ENCODE data around the gene TSPEAR.
"Not testable (repeated sequence)": the region's sequence is repeated elsewhere in the genome, so short reads cannot be mapped to it uniquely, and the experiment has no call there.

The TSPEAR gene

DNA sequence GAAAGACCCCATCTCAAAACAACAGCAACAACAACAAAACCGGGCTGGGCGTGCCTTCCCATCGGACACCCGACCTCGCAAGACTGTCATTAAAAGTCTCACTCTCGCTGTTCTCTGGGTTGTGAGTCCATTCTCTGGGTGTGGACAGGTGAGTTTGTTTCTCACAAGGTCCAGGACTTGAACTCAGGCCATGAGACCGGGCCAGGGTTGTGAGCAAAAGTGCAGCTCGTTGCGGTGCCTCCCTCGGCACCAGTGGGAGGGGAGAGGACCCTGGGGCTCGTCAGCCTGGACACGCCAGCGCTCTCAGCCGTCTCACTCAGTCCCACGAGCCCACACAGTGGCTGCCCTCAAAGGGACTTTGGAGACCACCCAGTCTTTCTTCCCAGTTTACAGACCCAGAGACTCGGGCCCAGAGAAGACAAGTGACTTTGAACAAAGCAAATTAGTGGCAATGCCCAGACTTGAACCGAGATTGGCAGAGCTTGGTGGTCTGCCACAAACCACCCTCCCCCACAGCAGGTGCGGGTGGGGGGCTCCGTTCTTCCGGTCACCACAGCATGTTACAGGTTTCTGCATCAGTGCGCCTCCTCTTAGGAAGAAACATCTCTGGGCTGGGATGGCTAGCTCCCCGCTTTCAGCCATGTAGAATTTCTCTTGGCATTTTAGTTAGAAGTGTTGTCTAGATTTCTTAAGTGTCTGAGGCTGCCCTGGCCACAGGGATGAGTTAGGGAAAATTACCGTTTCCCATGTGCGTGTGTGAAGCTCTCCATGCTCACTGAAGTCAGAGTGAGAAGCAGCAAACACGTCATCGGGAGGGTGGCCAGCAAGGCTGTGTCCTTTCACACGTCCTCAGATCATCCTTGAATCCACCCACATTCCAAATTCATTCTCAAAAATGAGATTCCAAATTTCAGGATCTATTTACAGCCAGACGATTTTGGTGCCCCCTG, 227.8 kb downstream of the TSPEAR start:
- H3K9me3 Mint-ChIP-seq = no peaks in the 10 kb centered on the region
- peak overlapping the region; percentile 30 for H3K27ac Mint-ChIP-seq
- peaks cover 21% of the 10 kb centered on the region for H3K4me1 Mint-ChIP-seq
- H3K36me3 Mint-ChIP-seq = no peaks in the 10 kb centered on the region
- H3K27me3 Mint-ChIP-seq = no peaks in the 10 kb centered on the region
- no peak overlapping the region for H3K4me3 Mint-ChIP-seq

DNA sequence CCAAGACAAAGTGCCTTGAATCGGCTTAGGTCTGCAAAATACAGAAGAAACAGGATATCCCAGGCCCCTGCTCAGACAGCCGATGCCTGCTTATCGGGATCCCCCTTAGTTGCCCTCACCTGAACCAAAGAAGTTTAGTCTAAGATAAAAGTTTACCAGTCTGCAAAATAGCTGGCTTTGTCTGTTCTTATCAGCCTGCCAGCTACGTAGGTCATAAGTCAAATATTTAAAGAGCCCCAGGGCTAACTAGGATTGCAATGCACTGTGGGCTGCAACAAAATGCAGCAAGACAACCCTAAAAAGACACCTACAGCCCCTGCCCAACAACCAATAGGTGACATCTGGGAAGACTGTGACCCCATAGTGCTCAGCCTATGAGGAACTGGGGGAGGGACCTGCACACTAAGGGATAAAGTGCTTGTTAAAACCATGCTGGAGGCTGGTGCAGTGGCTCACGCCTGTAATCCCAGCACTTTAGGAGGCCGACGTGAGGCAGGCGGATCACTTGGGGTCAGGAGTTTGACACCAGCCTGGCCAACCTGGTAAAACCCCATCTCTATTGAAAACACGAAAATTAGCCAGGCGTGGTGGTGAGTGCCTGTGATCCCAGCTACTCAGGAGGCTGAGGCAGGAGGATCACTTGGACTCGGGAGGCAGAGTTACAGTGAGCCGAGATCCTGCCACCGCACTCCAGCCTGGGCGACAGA, 228.6 kb downstream of the TSPEAR start:
- H3K4me3 Mint-ChIP-seq = no peak overlapping the region
- H3K27ac Mint-ChIP-seq = no peak overlapping the region
- no peaks in the 10 kb centered on the region for H3K36me3 Mint-ChIP-seq
- H3K4me1 Mint-ChIP-seq = peaks cover 21% of the 10 kb centered on the region
- no peaks in the 10 kb centered on the region for H3K9me3 Mint-ChIP-seq
- H3K27me3 Mint-ChIP-seq = no peaks in the 10 kb centered on the region

DNA sequence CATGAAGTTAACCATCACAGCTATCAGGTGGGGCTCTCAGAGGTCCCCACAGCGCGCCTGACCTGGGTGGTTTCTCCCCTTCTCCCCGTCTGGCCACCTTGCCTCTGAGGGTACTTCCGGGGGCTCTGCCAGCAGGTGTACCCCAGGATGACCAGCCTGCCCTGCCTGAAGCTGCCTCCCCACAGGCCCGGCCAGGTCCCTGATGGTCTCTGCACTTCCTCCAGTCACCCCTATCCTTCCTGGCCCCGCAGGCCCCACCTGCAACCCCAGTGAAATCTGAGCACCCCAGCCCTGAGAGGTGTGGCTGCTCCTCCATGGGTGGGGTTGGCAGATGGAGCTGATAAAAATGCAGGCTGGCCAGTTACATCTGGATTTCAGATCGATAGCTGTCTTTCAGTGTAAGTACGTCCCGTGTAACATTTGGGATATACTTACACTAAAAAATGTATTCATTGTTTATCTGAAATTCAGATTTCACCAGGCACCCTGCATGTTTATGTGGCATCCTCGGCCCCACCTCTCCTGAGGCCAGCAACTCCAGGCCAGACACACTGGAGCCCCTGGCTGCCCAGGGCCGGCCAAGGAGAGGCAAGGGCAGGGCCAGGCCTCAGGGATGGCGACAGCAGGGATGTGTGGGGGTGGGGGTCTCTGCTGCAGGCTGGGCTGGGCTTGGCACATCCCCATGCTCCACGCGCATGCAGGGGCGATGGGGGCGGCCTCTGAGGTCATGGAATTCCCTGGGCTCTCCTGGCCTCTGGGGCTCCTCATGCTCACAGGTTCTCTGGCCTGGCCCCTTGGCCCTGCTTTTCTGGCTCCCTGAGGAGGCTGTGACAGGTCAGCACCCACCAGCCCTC, 230.9 kb downstream of the TSPEAR start:
- H3K4me3 Mint-ChIP-seq = peak overlapping the region; percentile 30
- H3K4me1 Mint-ChIP-seq = peaks cover 11% of the 10 kb centered on the region
- no peak overlapping the region for H3K27ac Mint-ChIP-seq
- H3K27me3 Mint-ChIP-seq = no peaks in the 10 kb centered on the region
- no peaks in the 10 kb centered on the region for H3K36me3 Mint-ChIP-seq
- H3K9me3 Mint-ChIP-seq = no peaks in the 10 kb centered on the region

DNA sequence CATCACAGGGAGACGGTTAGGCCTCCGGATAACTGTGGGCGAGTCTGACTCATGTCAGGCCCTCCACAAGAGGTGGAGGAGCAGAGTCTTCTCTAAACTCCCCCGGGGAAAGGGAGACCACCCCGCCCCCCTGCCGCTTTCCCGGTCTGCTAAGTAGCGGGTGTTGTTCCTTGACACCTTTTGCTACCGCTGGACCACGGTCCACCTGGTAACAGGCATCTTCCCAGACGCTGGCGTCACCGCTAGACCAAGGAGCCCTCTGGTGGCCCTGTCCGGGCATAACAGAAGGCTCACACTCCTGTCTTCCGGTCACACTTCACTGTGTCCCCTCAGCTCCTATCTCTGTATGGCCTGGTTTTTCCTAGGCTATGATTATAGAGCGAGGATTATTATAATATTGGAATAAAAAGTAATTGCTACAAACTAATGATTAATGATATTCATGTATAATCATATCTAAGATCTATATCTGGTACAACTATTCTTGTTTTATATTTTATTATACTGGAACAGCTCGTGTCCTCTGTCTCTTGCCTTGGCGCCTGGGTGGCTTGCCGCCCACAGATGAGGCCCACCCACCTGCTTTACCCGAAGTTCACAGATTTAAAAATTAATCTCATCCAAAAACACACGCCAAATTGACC, 231.7 kb downstream of the TSPEAR start:
- not testable (repeated sequence) for H3K9me3 Mint-ChIP-seq, H3K4me3 Mint-ChIP-seq, H3K36me3 Mint-ChIP-seq, H3K27ac Mint-ChIP-seq, H3K27me3 Mint-ChIP-seq
- peaks cover 10% of the 10 kb centered on the region for H3K4me1 Mint-ChIP-seq

DNA sequence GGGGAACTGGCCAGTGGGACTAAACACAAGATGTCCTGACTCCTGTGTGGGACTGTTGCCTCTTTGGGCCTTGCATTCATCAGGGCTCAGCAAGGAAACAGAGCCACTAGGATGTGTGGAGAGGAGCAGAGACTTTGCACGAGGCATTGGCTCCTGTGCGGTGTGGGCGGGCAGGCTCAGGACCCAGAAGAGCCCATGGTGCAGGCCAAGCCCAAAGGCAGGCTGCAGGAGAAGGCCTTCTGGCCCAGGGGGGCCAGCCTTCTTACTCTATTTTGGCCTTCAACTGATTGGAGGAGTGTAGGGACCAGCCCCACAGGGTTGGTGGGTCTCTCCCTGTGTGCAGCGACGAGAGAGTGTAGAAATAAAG, 232.6 kb downstream of the TSPEAR start:
- H3K27ac Mint-ChIP-seq = no peak overlapping the region
- H3K4me3 Mint-ChIP-seq = no peak overlapping the region
- H3K36me3 Mint-ChIP-seq = no peaks in the 10 kb centered on the region
- H3K9me3 Mint-ChIP-seq = no peaks in the 10 kb centered on the region
- H3K27me3 Mint-ChIP-seq = no peaks in the 10 kb centered on the region
- H3K4me1 Mint-ChIP-seq = peaks cover 7% of the 10 kb centered on the region

DNA sequence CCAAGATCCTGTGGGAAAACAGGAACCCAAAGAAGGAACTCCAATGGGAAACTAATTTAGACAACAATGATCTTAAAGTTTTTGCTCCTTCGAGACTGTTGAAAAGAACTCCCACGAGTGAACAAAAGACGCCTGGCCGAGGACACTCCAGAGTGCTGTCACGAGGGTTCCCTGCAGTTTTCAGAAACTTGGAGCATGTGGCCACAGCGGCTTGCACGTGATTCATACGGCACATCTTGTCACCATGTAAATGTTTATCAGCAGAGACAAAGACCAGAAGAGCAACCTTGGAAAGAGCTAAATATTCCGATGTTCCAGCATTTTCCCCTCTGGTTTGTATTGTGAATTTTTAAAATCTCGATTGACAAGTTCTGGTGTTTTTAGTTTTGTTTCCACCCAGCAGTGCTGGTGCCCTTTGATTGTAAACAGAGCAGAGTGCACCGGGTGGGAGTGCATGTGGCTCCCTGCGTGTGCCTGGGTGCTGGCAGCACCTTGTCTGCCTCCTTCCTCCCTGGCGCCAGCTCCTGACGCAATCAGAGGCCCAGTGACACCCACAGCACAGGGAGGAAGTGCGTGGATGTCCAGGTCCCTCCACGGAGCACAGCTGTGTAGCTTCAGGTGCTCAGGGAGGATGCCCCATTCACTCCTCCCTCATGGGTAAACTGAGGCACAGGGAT, 233.1 kb downstream of the TSPEAR start:
- H3K4me3 Mint-ChIP-seq = no peak overlapping the region
- H3K27ac Mint-ChIP-seq = no peak overlapping the region
- no peaks in the 10 kb centered on the region for H3K27me3 Mint-ChIP-seq
- H3K36me3 Mint-ChIP-seq = no peaks in the 10 kb centered on the region
- no peaks in the 10 kb centered on the region for H3K9me3 Mint-ChIP-seq
- peaks cover 7% of the 10 kb centered on the region for H3K4me1 Mint-ChIP-seq

DNA sequence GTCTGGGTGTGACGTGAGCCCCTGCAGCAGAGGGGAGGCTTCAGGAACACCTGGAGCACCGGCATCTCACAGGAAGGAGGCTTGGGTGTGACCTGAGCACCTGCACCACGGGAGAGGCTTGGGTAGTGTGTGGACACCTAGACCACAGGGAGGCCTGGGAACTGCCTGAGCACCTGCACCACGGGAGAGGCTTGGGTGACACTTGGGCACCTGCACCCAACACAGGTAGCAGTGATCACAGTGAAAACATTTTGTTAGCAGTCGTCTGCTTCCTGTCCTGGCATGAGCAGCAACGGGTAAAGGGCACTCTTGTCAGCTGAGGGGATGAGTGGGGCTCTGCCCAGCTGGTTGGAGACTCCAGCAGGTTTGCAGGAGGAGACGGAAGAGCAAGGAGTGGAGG, 233.7 kb downstream of the TSPEAR start:
- Mint-ChIP-seq H3K36me3 (no peaks in the 10 kb centered on the region), H3K27me3 (no peaks in the 10 kb centered on the region), H3K9me3 (no peaks in the 10 kb centered on the region), H3K27ac (no peak overlapping the region), H3K4me3 (no peak overlapping the region), H3K4me1 (peaks cover 7% of the 10 kb centered on the region)

DNA sequence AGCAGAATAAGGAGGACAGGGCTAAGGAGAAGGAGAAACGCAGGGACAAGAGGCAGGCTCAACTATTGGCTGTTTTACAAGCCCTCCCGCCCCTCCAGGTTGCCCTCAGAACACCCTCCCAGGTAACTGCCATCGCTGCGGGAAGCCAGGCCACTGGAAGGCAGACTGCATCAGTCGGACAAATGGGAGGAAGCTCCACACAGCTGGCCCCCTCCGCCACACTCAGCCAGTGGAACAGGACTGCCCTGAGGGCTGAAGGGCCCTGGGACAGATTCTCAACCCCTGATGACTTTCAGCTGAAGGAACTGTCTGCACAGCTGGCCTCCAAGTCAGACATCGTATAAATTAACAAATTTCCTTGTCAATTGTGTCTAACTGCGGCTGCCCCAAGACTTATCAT, 234.2 kb downstream of the TSPEAR start:
- H3K27ac Mint-ChIP-seq = no peak overlapping the region
- H3K4me3 Mint-ChIP-seq = no peak overlapping the region
- H3K9me3 Mint-ChIP-seq = no peaks in the 10 kb centered on the region
- H3K36me3 Mint-ChIP-seq = no peaks in the 10 kb centered on the region
- peaks cover 7% of the 10 kb centered on the region for H3K4me1 Mint-ChIP-seq
- H3K27me3 Mint-ChIP-seq = no peaks in the 10 kb centered on the region

DNA sequence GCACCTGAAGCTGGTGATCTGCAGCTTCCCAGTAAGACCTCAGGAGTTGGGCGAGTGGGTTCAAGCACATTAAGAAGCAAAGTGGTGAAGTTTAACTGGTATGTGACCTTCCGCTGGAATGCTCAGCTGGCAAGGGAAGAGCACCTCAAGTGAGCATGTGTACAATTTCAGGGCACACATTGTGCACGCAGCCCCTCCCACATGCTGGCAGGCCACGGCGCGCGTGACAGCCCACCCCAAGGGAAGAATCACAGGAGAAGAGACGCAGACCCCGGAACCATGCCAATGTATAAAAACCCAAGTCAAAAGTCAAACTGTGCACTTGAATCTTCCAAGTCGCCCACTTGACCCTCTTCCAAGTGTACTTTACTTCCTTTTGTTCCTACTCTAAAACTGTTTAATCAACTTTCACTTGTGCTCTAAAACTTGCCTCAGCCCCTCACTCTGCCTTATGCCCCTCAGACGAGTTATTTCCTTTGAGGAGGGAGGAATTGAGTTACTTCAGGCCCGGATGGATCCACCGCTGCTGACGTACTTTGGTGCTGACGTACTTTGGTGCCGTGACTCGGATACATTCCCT, 236.0 kb downstream of the TSPEAR start:
- Mint-ChIP-seq H3K9me3 (no peaks in the 10 kb centered on the region), H3K27ac (no peak overlapping the region), H3K27me3 (no peaks in the 10 kb centered on the region), H3K4me1 (peaks cover 7% of the 10 kb centered on the region), H3K4me3 (no peak overlapping the region), H3K36me3 (no peaks in the 10 kb centered on the region)

DNA sequence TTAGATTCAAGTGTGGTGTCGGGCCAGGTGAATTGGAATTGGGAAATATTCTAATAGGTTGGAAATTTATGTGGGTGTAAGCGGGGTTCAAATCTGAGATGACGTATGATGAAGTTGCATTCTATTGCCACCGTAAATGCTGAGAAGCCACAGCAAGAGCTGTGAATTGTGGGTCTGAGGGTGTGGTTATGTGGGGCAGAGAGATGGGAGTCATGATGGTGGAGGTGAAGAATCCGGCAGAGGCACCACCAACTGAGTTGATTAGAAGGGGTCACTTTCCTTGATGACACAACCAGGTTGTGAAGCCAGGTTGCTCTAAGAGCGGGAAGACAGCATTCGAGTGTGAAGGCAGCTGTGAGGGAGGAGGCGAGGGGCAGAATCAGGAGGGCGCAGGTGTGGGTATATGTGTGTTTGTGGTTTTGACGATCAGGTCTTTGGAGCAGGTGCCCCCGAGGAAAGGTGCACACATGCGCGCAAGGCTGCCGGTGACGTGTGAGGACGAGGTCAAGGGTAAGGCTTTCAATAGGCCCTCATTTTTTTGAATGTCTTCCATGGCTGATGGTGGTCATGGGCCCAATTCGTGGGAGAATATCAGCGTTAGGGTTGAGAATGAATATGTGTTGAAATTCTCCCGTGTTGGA, 237.3 kb downstream of the TSPEAR start:
- H3K36me3 Mint-ChIP-seq = no peaks in the 10 kb centered on the region
- no peaks in the 10 kb centered on the region for H3K27me3 Mint-ChIP-seq
- H3K9me3 Mint-ChIP-seq = no peaks in the 10 kb centered on the region
- H3K4me1 Mint-ChIP-seq = peaks cover 4% of the 10 kb centered on the region
- H3K4me3 Mint-ChIP-seq = no peak overlapping the region
- no peak overlapping the region for H3K27ac Mint-ChIP-seq

DNA sequence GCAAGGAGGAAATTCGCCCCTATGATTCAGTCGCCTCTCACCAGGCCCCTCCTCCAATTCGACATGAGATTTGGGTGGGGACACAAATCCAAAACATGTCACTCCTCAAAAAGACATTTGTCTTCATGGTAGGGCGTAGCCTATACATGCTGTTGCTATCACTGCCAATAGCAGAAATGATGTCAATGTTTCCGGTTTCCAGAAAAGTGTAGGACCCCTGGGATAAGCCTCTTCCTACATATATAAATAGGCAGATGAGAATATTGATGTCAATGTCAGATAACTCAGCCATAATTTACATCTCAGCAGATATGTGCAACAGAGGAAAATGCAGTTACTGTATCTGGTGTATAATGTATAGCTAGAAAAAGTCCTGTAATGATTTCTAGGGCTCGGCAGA, 239.4 kb downstream of the TSPEAR start:
- Mint-ChIP-seq H3K4me3 (no peak overlapping the region), H3K27ac (no peak overlapping the region), H3K36me3 (no peaks in the 10 kb centered on the region), H3K27me3 (no peaks in the 10 kb centered on the region), H3K9me3 (no peaks in the 10 kb centered on the region), H3K4me1 (no peaks in the 10 kb centered on the region)

DNA sequence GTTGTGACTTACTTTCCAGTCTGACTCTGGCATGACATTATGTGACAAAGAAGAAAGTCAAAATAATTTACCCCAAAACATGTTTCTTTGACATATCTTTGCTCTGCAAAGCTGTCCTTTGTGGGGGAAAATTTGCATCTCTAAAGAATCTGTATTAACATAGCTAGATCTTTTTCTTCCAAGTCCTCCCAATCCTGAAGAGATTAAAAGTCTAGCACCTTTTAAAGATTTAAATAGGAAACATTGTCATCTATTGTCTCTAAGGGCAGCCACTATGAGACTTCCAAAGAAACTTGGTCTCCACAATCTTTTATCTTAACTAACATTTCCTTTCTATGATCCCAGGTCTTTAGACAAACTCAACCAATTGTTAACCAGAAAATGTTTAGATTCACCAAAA, 240.0 kb downstream of the TSPEAR start:
- H3K4me1 Mint-ChIP-seq = no peaks in the 10 kb centered on the region
- H3K36me3 Mint-ChIP-seq = no peaks in the 10 kb centered on the region
- H3K4me3 Mint-ChIP-seq = no peak overlapping the region
- H3K9me3 Mint-ChIP-seq = no peaks in the 10 kb centered on the region
- no peak overlapping the region for H3K27ac Mint-ChIP-seq
- H3K27me3 Mint-ChIP-seq = no peaks in the 10 kb centered on the region

DNA sequence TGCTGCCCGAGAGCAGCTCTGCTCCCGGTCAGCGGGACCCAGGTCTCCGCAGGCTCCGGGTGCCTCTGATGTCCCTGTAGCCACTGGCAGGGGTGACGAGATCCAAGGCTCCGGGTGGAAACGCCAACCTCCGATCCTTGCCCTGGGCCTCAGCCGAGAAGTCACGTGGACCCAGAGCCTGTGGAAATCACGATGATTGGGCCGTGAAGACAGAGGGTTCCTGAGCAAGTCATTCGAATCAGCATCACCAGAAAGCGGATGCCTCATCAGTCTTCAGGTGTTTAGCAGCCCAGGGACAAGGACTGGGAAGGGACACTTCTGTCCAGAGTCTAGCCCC, 243.5 kb downstream of the TSPEAR start:
- no peaks in the 10 kb centered on the region for H3K4me1 Mint-ChIP-seq
- H3K9me3 Mint-ChIP-seq = no peaks in the 10 kb centered on the region
- H3K27ac Mint-ChIP-seq = no peak overlapping the region
- no peaks in the 10 kb centered on the region for H3K36me3 Mint-ChIP-seq
- H3K4me3 Mint-ChIP-seq = no peak overlapping the region
- no peaks in the 10 kb centered on the region for H3K27me3 Mint-ChIP-seq

All from activated naive CD4-positive, alpha-beta T cell treated with anti-CD3 and anti-CD28 coated beads, Interleukin-2, amount 50 U/mL, for 24 hours (primary cell).